GM23248 (cell line): ENCODE data around the gene WDR93. TPM values are rescaled to one million over a fixed set of nuclear protein-coding genes. Genes with fewer than 3 reads are reported as not detected.
"Not testable (repeated sequence)": the region's sequence is repeated elsewhere in the genome, so short reads cannot be mapped to it uniquely, and the experiment has no call there.

ENCODE experiments used
- DNase-seq: peaks from one replicate; pipeline ENCODE4 v3.0.0-alpha.2; 2015
- H2AFZ ChIP-seq: fragments of 200-600 bp; sonication (generic); 2 replicates; pipeline ENCODE4 v1.6.1; 2016; ENCODE audit warnings: antibody characterized with exemption
- H3F3A ChIP-seq: fragments of 200-600 bp; sonication (generic); 2 replicates; pipeline ENCODE4 v1.6.1; 2016; ENCODE audit warnings: mild to moderate bottlenecking, antibody characterized with exemption, mixed run types; ENCODE audit not compliant: insufficient read depth
- H3K27ac ChIP-seq: fragments of 200-600 bp; sonication (generic); 2 replicates; pipeline ENCODE4 v1.5.1; 2016; ENCODE audit warnings: mild to moderate bottlenecking
- H3K27me3 ChIP-seq: fragments of 200-600 bp; sonication (generic); replicated peaks from 2 replicates; pipeline ENCODE4 v1.6.1; 2016; ENCODE audit warnings: mild to moderate bottlenecking; ENCODE audit not compliant: insufficient read depth
- H3K36me3 ChIP-seq: fragments of 200-600 bp; sonication (generic); 2 replicates; pipeline ENCODE4 v1.6.1; 2016; ENCODE audit warnings: low read depth, mild to moderate bottlenecking
- H3K4me1 ChIP-seq: fragments of 200-600 bp; sonication (generic); 2 replicates; pipeline ENCODE4 v1.6.1; 2016; ENCODE audit warnings: mild to moderate bottlenecking; ENCODE audit not compliant: insufficient read depth
- H3K4me2 ChIP-seq: fragments of 200-600 bp; sonication (generic); one replicate; pipeline ENCODE4 v1.6.1; 2016; ENCODE audit warnings: mild to moderate bottlenecking; ENCODE audit not compliant: unreplicated experiment
- H3K4me3 ChIP-seq: fragments of 200-600 bp; sonication (generic); 2 replicates; pipeline ENCODE4 v1.5.1; 2016; ENCODE audit warnings: mild to moderate bottlenecking
- H3K79me2 ChIP-seq: fragments of 200-600 bp; sonication (generic); 2 replicates; pipeline ENCODE4 v1.6.1; 2016; ENCODE audit warnings: mild to moderate bottlenecking; ENCODE audit not compliant: insufficient read depth
- H3K9ac ChIP-seq: fragments of 200-600 bp; sonication (generic); 2 replicates; pipeline ENCODE4 v1.6.1; 2016; ENCODE audit warnings: mild to moderate bottlenecking
- H3K9me2 ChIP-seq: fragments of 200-600 bp; sonication (generic); 2 replicates; pipeline ENCODE4 v1.6.1; 2016; ENCODE audit warnings: mixed run types, mild to moderate bottlenecking, moderate library complexity; ENCODE audit not compliant: insufficient read depth
- H3K9me3 ChIP-seq: fragments of 200-600 bp; sonication (generic); one replicate; pipeline ENCODE4 v1.6.1; 2017; ENCODE audit warnings: low read depth
- H4K20me1 ChIP-seq: fragments of 200-600 bp; sonication (generic); 2 replicates; pipeline ENCODE4 v1.6.0; 2016; ENCODE audit not compliant: insufficient read depth
- EZH2 ChIP-seq: fragments of 200-600 bp; sonication (generic); IDR thresholded peaks from 2 replicates; pipeline ENCODE4 v1.6.1; 2018; ENCODE audit warnings: antibody characterized with exemption, mild to moderate bottlenecking; ENCODE audit not compliant: insufficient read depth, poor library complexity, severe bottlenecking
- EZH2phosphoT487 ChIP-seq: fragments of 200-600 bp; sonication (generic); IDR thresholded peaks from 2 replicates; pipeline ENCODE4 v1.6.1; 2018; ENCODE audit warnings: antibody characterized with exemption, moderate library complexity, mild to moderate bottlenecking, low read depth; ENCODE audit not compliant: insufficient read depth
- WGBS, 2 experiments: methylation state at CpG; one replicate each; pipeline ENCODE4 v1.1.6; 2015 to 2017; ENCODE audit warnings: low lambda C conversion rate in 2 of 2, low coverage in 1 of 2; ENCODE audit errors: missing lambda C conversion rate in 2 of 2; 5-methylcytosine and 5-hydroxymethylcytosine counted together
- in situ Hi-C: fragments of 300-500 bp; cut with MboI; formaldehyde crosslinking; loops from 2 replicates; pipeline ENCODE4 v1.15.0; 2020
- polyA plus RNA-seq: library from polyadenylated mRNA; unstranded; fragments of >200 nt; fragmentation: Nextera tagmentation; extraction: Ambion mirVana; gene quantifications from 2 replicates; pipeline ENCODE4 v1.2.1, GENCODE V29; 2016
- total RNA-seq: library from RNA; depleted of rRNA; stranded (reverse); fragments of >200 nt; shearing (Covaris generic); gene quantifications from 2 replicates; pipeline ENCODE4 v1.2.3, GENCODE V29; 2014

WDR93 gene
- total and polyA plus RNA-seq, 2 experiments from 2014 or later = 0.10 TPM; not detected in 1

DNA sequence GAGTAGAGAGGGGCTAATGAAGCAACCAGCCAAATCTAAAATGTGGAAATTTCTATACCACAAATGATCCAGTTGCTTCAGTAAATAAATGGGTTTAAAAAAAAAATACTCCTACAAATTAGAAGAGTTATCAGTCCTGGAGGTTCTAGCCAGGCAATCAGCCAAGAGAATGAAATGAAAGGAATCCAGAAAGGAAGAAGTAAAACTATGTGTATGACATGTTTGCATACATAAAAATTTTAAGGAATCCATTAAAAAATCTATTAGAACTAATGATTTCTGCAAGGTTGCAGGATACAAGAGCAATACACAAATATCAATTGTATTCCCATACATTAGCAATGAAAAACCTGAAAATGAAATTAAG is 95.1 kb downstream of the WDR93 start:
- H3K27me3 ChIP-seq = no peaks in the 10 kb centered on the region
- H3K4me1 ChIP-seq = peaks cover 37% of the 10 kb centered on the region
- H3K9me3 ChIP-seq = no peaks in the 10 kb centered on the region
- 0 out of 2 replicates have a peak overlapping the region, but pooled peaks have one; percentile 22 for H3K9ac ChIP-seq
- no peaks in the 10 kb centered on the region for H3K9me2 ChIP-seq
- H3K4me2 ChIP-seq = no peak overlapping the region
- TF ChIP-seq EZH2phosphoT487 = no peak
- TF ChIP-seq EZH2 = no peak
- in situ Hi-C loops = no loop called here
- no peak overlapping the region for H2AFZ ChIP-seq
- no peaks in the 10 kb centered on the region; the same call in 1 of the 2 replicates for H4K20me1 ChIP-seq
- H3F3A ChIP-seq = peaks cover 91% of the 10 kb centered on the region
- H3K27ac ChIP-seq = peak overlapping the region; percentile 0; the same call in 1 of the 2 replicates
- H3K36me3 ChIP-seq = peaks cover 57% of the 10 kb centered on the region
- peak; percentile 35 for DNase-seq
- peaks cover 13% of the 10 kb centered on the region; the same call in 1 of the 2 replicates for H3K79me2 ChIP-seq
- H3K4me3 ChIP-seq = 0 out of 2 replicates have a peak overlapping the region, but pooled peaks have one; percentile 7

GRCh38 chr15:89787944-89788343 is 97.3 kb downstream of the WDR93 start:
- Histone ChIP-seq H3K79me2 (peaks cover 21% of the 10 kb centered on the region), H3K4me3 (no peak overlapping the region), H3F3A (peaks cover 94% of the 10 kb centered on the region), H3K9ac (no peak overlapping the region), H3K9me2 (no peaks in the 10 kb centered on the region), H3K4me2 (no peak overlapping the region), H3K27ac (no peak overlapping the region), H2AFZ (no peak overlapping the region), H3K4me1 (peaks cover 23% of the 10 kb centered on the region), H3K27me3 (no peaks in the 10 kb centered on the region), H4K20me1 (no peaks in the 10 kb centered on the region; the same call in 1 of the 2 replicates), H3K36me3 (peaks cover 78% of the 10 kb centered on the region), H3K9me3 (no peaks in the 10 kb centered on the region)
- 83 to 90% methylated on average over 3 of the region's 3 CpGs for WGBS, 2 experiments
- in situ Hi-C loops = no loop called here
- no peak for DNase-seq
- TF ChIP-seq EZH2 (no peak), EZH2phosphoT487 (no peak)

DNA sequence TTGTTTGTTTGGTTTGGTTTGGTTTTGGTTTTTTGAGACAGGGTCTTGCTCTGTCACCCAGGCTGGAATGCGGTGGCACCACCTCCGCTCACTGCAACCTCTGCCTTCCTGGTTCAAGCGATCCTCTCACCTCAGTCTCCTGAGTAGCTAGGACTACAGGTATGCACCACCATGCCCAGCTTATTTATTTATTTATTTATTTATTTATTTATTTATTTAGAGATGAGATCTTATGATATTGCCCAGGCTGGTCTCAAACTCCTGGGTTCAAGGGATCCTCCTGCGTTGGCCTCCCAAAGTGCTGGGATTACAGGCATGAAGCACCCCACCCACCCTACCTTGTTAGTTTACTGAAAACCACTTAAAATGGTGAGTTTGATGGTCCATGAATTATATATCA is 98.0 kb downstream of the WDR93 start:
- peaks cover 16% of the 10 kb centered on the region for H3K4me1 ChIP-seq
- H3K27ac ChIP-seq, H3K9me3 ChIP-seq, H3K9me2 ChIP-seq, H3K4me3 ChIP-seq, H3K27me3 ChIP-seq, in situ Hi-C loops, H3K9ac ChIP-seq, H4K20me1 ChIP-seq, H3K4me2 ChIP-seq, H2AFZ ChIP-seq, DNase-seq: not testable (repeated sequence)
- H3K36me3 ChIP-seq = peaks cover 84% of the 10 kb centered on the region
- peaks cover 28% of the 10 kb centered on the region for H3K79me2 ChIP-seq
- 96% methylated on average over 4 of the region's 4 CpGs for WGBS, 2 experiments
- peaks cover 94% of the 10 kb centered on the region for H3F3A ChIP-seq

- DNase-seq = no peak
- no peak for TF ChIP-seq EZH2phosphoT487
- no peak overlapping the region for H3K27ac ChIP-seq
- H3F3A ChIP-seq = peaks cover 91% of the 10 kb centered on the region
- 81 to 88% methylated on average over 10 of the region's 10 CpGs for WGBS, 2 experiments
- peaks cover 87% of the 10 kb centered on the region for H3K36me3 ChIP-seq
- H3K4me2 ChIP-seq = no peak overlapping the region
- H4K20me1 ChIP-seq = no peaks in the 10 kb centered on the region; the same call in 1 of the 2 replicates
- no peaks in the 10 kb centered on the region for H3K27me3 ChIP-seq
- in situ Hi-C loops = no loop called here
- H3K79me2 ChIP-seq = peaks cover 34% of the 10 kb centered on the region
- H3K9me3 ChIP-seq = no peaks in the 10 kb centered on the region
- H3K4me3 ChIP-seq = no peak overlapping the region
- H3K9ac ChIP-seq = no peak overlapping the region
- no peaks in the 10 kb centered on the region for H3K9me2 ChIP-seq
- no peak overlapping the region for H2AFZ ChIP-seq
- peaks cover 17% of the 10 kb centered on the region for H3K4me1 ChIP-seq
Observed at GRCh38 chr15:89790206-89790605, 99.6 kb downstream of the WDR93 start.

DNA sequence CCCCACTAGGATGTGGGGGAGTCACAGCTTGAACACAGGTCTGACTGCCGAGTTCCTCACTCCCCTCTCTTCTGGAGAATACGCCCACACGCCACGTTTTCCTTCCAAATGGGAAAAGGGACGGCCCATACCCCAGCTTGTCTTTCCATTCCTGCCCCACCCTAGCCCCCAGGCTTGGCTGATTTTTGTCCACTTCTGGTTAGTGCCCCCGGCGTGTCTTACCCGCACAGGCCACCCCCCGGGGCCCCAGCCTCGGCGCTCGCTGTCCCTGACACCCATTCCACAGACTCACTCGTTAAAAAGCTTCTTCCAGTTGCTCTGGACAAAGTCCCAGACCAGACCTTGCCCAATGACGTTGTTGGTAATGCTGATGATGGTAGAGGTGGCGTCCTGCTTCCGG is 100.0 kb downstream of the WDR93 start:
- no peak overlapping the region for H3K4me2 ChIP-seq
- in situ Hi-C loops = no loop called here
- H3F3A ChIP-seq = peaks cover 91% of the 10 kb centered on the region
- H3K36me3 ChIP-seq = peaks cover 87% of the 10 kb centered on the region
- no peak overlapping the region for H3K4me3 ChIP-seq
- 85 to 89% methylated on average over 13 to 16 of the region's 16 CpGs for WGBS, 2 experiments
- no peak for DNase-seq
- no peaks in the 10 kb centered on the region for H3K27me3 ChIP-seq
- H3K9ac ChIP-seq = no peak overlapping the region
- H3K9me2 ChIP-seq = no peaks in the 10 kb centered on the region
- peaks cover 34% of the 10 kb centered on the region for H3K79me2 ChIP-seq
- no peaks in the 10 kb centered on the region; the same call in 1 of the 2 replicates for H4K20me1 ChIP-seq
- no peak overlapping the region for H3K27ac ChIP-seq
- no peaks in the 10 kb centered on the region for H3K9me3 ChIP-seq
- peaks cover 15% of the 10 kb centered on the region for H3K4me1 ChIP-seq
- no peak for TF ChIP-seq EZH2phosphoT487
- no peak for TF ChIP-seq EZH2
- H2AFZ ChIP-seq = no peak overlapping the region
